Endothelial cell of umbilical vein (primary cell): Measurements from ENCODE around the gene CARD6.

Experiments
- EZH2 ChIP-seq: IDR thresholded peaks from 2 replicates; pipeline ENCODE4 v1.6.1; 2012; ENCODE audit warnings: borderline replicate concordance, low read depth, mild to moderate bottlenecking, moderate library complexity, low read length, inconsistent platforms; ENCODE audit not compliant: severe bottlenecking
- FOS ChIP-seq: IDR thresholded peaks from 2 replicates; pipeline ENCODE4 v1.6.1; 2011; ENCODE audit warnings: mild to moderate bottlenecking, low read length, moderate library complexity, borderline replicate concordance; ENCODE audit not compliant: insufficient read depth
- GATA2 ChIP-seq: IDR thresholded peaks from 2 replicates; pipeline ENCODE4 v1.7.0; 2011; ENCODE audit warnings: low read depth, mild to moderate bottlenecking, moderate library complexity, mixed read lengths, low read length; ENCODE audit not compliant: insufficient read length, insufficient read depth
- JUN ChIP-seq: IDR thresholded peaks from 2 replicates; pipeline ENCODE4 v1.6.1; 2011; ENCODE audit warnings: borderline replicate concordance, low read depth; ENCODE audit not compliant: insufficient read length, insufficient read depth
- MYC ChIP-seq: IDR thresholded peaks from one replicate; pipeline ENCODE4 v1.6.1; 2011; ENCODE audit warnings: mild to moderate bottlenecking, low read depth, low read length
- POLR2A ChIP-seq: IDR thresholded peaks from 2 replicates; pipeline ENCODE4 v1.6.1; 2012; ENCODE audit warnings: low read depth, mild to moderate bottlenecking, control low read depth, low read length
- POLR2AphosphoS5 ChIP-seq: IDR thresholded peaks from 2 replicates; pipeline ENCODE4 v1.6.1; 2012; ENCODE audit warnings: low read depth, mild to moderate bottlenecking, control low read depth, low read length, moderate library complexity; ENCODE audit not compliant: insufficient read depth
- TF ChIP-seq, protein P1 (sequence below), 2 donors: IDR thresholded peaks; 1 replicate in 1 of 2; 2 replicates in 1 of 2; pipeline ENCODE4 v1.5.1; 2011; ENCODE audit warnings: low read length in 2 of 2, mild to moderate bottlenecking in 2 of 2, moderate library complexity in 2 of 2, control low read depth in 1 of 2, inconsistent platforms in 1 of 2, low read depth in 1 of 2; ENCODE audit not compliant: insufficient read depth in 1 of 2; ENCODE audit errors: extremely low read depth in 1 of 2
- TF ChIP-seq, protein P2 (sequence below): IDR thresholded peaks from 2 replicates; pipeline ENCODE4 v1.6.1; 2011; ENCODE audit not compliant: insufficient read depth, insufficient read length

DNA sequence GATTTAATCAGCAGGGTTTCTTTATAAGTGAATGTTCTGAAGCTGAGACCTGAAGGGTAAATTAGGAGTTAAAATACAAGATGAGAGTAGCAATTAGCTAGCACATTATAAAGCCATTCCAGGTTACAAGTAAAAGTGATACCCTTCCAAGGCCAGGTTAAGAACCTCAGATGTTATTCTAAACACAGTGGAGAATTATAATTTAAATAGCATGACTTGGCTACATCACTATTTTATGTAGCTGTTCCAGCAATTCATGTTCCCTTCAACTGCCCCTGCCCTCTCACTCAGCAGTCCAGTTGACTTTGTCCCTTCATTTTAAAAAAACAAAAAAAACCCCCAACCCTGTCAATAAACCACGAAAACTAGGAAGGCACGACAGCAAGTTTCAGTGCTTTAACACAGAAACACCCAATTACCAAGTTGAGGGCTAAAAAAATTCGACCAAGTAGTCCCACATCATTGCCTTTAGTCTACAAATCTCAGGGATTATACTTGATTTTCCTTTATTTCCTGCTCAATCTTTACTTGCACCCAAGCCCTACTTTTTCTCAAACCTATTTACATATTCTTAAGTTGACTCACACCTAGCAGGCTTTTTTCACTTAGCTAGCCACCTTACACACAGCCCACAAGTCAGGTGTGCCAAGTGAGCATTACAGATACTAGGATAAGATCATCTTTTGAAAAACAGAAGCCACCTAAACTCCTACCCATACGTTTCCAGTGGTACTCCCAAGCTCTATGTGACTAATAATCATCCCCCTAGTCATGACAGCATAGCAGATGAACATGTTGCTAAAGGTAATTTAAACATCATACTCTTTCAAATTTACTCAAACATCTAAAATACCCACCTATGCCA, 9.6 kb upstream of the CARD6 start:
- TF ChIP-seq POLR2A: peak; percentile 30
- TF ChIP-seq, protein P1, sequence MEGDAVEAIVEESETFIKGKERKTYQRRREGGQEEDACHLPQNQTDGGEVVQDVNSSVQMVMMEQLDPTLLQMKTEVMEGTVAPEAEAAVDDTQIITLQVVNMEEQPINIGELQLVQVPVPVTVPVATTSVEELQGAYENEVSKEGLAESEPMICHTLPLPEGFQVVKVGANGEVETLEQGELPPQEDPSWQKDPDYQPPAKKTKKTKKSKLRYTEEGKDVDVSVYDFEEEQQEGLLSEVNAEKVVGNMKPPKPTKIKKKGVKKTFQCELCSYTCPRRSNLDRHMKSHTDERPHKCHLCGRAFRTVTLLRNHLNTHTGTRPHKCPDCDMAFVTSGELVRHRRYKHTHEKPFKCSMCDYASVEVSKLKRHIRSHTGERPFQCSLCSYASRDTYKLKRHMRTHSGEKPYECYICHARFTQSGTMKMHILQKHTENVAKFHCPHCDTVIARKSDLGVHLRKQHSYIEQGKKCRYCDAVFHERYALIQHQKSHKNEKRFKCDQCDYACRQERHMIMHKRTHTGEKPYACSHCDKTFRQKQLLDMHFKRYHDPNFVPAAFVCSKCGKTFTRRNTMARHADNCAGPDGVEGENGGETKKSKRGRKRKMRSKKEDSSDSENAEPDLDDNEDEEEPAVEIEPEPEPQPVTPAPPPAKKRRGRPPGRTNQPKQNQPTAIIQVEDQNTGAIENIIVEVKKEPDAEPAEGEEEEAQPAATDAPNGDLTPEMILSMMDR (IDR thresholded peaks at IDR 0.05; ENCODE audit: extremely low read depth in 1 of 2, insufficient read depth in 1 of 2, low read depth in 1 of 2, low read length in 2 of 2): no peak
- TF ChIP-seq EZH2: no peak
- TF ChIP-seq POLR2AphosphoS5: no peak
- TF ChIP-seq, protein P2, sequence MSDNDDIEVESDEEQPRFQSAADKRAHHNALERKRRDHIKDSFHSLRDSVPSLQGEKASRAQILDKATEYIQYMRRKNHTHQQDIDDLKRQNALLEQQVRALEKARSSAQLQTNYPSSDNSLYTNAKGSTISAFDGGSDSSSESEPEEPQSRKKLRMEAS: no peak
- TF ChIP-seq MYC: no peak
- no peak for TF ChIP-seq GATA2
- TF ChIP-seq FOS: no peak
- no peak for TF ChIP-seq JUN
